Kidney (tissue), 14 donors: Measurements from ENCODE around the gene KLHL7. TPM values are rescaled to one million over a fixed set of nuclear protein-coding genes. Genes with fewer than 3 reads are reported as not detected.

Experiments
- DNase-seq, 5 donors: peaks; one replicate each; pipeline ENCODE4 v3.0.0-alpha.2; 2013 to 2020
- FAIRE-seq: peaks from 2 replicates; lab custom pipeline; 2012; peaks lifted over from hg19 to GRCh38; lab: Jason Lieb, UNC
- H3K27ac ChIP-seq, 2 donors: one replicate each; pipeline ENCODE4 v1.7.0; 2013; ENCODE audit warnings: low read depth in 2 of 2, low read length in 2 of 2, inconsistent platforms in 1 of 2
- H3K27me3 ChIP-seq: one replicate; pipeline ENCODE4 v1.7.1; 2013; ENCODE audit warnings: low read length, inconsistent platforms; ENCODE audit not compliant: control insufficient read depth, insufficient read depth
- H3K36me3 ChIP-seq, 3 donors: one replicate each; pipeline versions ENCODE4 v1.7.0 to v1.7.1; 2013; ENCODE audit warnings: low read length in 3 of 3, control low read depth in 1 of 3, inconsistent platforms in 1 of 3; ENCODE audit not compliant: insufficient read depth in 3 of 3, control insufficient read depth in 2 of 3
- H3K4me1 ChIP-seq, 3 donors: one replicate each; pipeline versions ENCODE4 v1.7.0 to v1.7.1; 2013; ENCODE audit warnings: low read length in 3 of 3, inconsistent platforms in 1 of 3, low read depth in 1 of 3; ENCODE audit not compliant: control insufficient read depth in 2 of 3, insufficient read depth in 2 of 3
- H3K4me3 ChIP-seq, 3 donors: one replicate each; pipeline versions ENCODE4 v1.7.0 to v1.8.1; 2013; ENCODE audit warnings: low read length in 3 of 3, control low read depth in 1 of 3, inconsistent platforms in 1 of 3
- H3K9ac ChIP-seq, 3 donors: one replicate each; pipeline versions ENCODE4 v1.7.0 to v1.7.1; 2013; ENCODE audit warnings: low read length in 3 of 3, control low read depth in 1 of 3, inconsistent platforms in 1 of 3
- H3K9me3 ChIP-seq, 3 donors: one replicate each; pipeline versions ENCODE4 v1.7.0 to v1.7.1; 2013; ENCODE audit warnings: low read length in 3 of 3, control low read depth in 1 of 3, inconsistent platforms in 1 of 3; ENCODE audit not compliant: control insufficient read depth in 2 of 3, insufficient read depth in 1 of 3
- CTCF ChIP-seq: IDR thresholded peaks from 3 replicates; pipeline ENCODE4 v1.5.1; 2012; ENCODE audit warnings: mild to moderate bottlenecking, moderate library complexity, borderline replicate concordance; ENCODE audit not compliant: insufficient read depth; ENCODE audit errors: extremely low read depth
- intact Hi-C: fragments of 100-400 bp; cut with DNase I; formaldehyde crosslinking; loops from one replicate; pipeline ENCODE4 v1.11.1; 2022
- polyA plus RNA-seq: library from polyadenylated mRNA; stranded (reverse); fragments of 350-450 nt; fragmentation: Illumina TruSeq; extraction: RNeasy Lipid Tissue Mini Kit (QIAGEN cat#74804); gene quantifications from one replicate; pipeline ENCODE4 v1.2.3, GENCODE V29; 2014; ENCODE audit warnings: low read depth, low replicate concordance; ENCODE audit not compliant: insufficient read depth
- total RNA-seq: library from RNA; stranded (reverse); fragmentation: NEBNext Ultra II Directional; extraction: Animal tissue kit (Norgen Biotek cat#: 25700); gene quantifications from one replicate; pipeline ENCODE4 v1.2.1, GENCODE V29; 2021
- donor health status: control.
- donor health status: control.
- donor health status: control.
- donor health status: control.
- donor health status: control.
- donor health status: DM: yes; HTN: yes; CAD: no.
- donor health status: Normal renal cell carcinoma (clear cell type).

The KLHL7 gene
- total and polyA plus RNA-seq, 2 donors from 2014 or later, result 13.3 to 20.6 TPM

DNA sequence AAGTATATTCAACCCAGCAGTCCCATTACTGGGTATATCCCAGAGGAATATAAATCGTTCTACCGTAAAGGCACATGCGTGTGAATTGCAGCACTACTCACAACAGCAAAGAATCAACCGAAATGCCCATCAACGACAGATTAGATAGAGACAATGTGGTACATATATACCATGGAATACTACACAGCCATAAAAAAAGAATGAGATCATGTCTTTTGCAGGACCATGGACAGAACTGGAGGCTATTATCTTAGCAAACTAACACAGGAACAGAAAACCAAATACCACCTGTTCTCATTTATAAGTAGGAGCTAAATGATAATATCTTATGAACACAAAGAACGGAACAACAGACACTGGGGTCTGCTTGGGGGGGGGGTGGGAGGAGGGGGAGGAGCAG lies 44.3 kb upstream of the KLHL7 start:
- Histone ChIP-seq H3K9ac (no peak overlapping the region), H3K9me3 (no peaks in the 10 kb centered on the region), H3K4me1 (no peaks in the 10 kb centered on the region), H3K27ac (no peak overlapping the region), H3K36me3 (no peaks in the 10 kb centered on the region), H3K27me3 (no peaks in the 10 kb centered on the region), H3K4me3 (no peak overlapping the region)
- DNase-seq, result no peak
- no peak for FAIRE-seq
- TF ChIP-seq CTCF, result no peak
- intact Hi-C loops, result no loop called here

DNA sequence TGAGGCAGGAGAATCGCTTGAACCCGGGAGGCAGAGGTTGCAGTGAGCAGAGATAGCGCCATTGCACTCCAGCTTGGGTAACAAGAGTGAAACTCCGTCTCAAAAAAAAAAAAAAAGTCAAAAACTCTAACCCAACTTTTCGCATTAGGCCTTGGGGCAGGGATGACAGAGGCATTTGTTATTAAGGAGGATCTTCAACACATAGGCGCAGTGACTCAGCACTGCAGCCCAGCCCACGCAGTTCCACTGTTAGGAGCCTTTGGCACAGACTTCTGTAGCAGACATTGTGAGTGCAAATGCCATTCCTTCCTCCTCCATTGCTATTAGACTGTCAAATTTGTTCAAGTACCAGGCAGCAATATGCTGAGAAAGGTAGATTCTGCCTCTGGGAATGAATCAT lies 43.1 kb upstream of the KLHL7 start:
- Histone ChIP-seq H3K27ac (no peak overlapping the region), H3K4me3 (no peak overlapping the region), H3K36me3 (no peaks in the 10 kb centered on the region), H3K9ac (no peak overlapping the region), H3K27me3 (no peaks in the 10 kb centered on the region), H3K4me1 (no peaks in the 10 kb centered on the region), H3K9me3 (no peaks in the 10 kb centered on the region)
- FAIRE-seq (no peak), DNase-seq (no peak)
- TF ChIP-seq CTCF, result no peak
- intact Hi-C loops, result no loop called here

DNA sequence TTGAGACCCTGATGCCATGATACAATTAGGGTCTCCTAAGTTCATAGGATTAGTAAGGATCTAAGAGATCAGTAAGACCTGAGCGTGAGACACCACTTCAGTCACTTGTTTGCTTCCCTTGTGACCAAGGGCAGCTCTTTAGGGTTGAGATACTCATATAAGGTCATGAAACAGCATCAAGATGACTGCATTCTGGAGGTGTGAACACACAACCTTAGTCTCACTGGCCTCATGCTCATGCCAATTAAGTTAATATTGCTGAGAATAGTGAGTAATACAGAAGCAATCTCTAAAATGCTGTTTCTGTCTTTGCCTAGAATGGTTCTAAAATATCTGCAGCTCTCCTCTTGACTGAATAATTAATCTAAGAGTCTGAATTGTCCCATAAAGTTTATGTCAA lies 39.6 kb upstream of the KLHL7 start:
- no peaks in the 10 kb centered on the region for H3K4me1 ChIP-seq
- no peak overlapping the region for H3K9ac ChIP-seq
- no peaks in the 10 kb centered on the region for H3K36me3 ChIP-seq
- no peaks in the 10 kb centered on the region for H3K27me3 ChIP-seq
- H3K27ac ChIP-seq, result no peak overlapping the region
- no peaks in the 10 kb centered on the region for H3K9me3 ChIP-seq
- no peak for FAIRE-seq
- intact Hi-C loops, result no loop called here
- no peak for TF ChIP-seq CTCF
- DNase-seq, result no peak
- no peak overlapping the region for H3K4me3 ChIP-seq

- H3K4me1 ChIP-seq, result no peaks in the 10 kb centered on the region
- intact Hi-C loops, result no loop called here
- no peak overlapping the region for H3K9ac ChIP-seq
- no peaks in the 10 kb centered on the region for H3K27me3 ChIP-seq
- no peaks in the 10 kb centered on the region for H3K36me3 ChIP-seq
- TF ChIP-seq CTCF, result no peak
- no peak overlapping the region for H3K4me3 ChIP-seq
- H3K9me3 ChIP-seq, result no peaks in the 10 kb centered on the region
- DNase-seq (no peak), FAIRE-seq (no peak)
- H3K27ac ChIP-seq, result no peak overlapping the region
Observed at GRCh38 chr7:23067271-23067670, 38.3 kb upstream of the KLHL7 start.
